ENCODE data around the gene VGLL1.

The VGLL1 gene

GRCh38 chrX:136572030-136572429 is 40.0 kb downstream of the VGLL1 start:
- no peak for FAIRE-seq

GRCh38 chrX:136574548-136574947 is 42.5 kb downstream of the VGLL1 start:
- no peak for FAIRE-seq

GRCh38 chrX:136577552-136577951 is 45.5 kb downstream of the VGLL1 start:
- no peak for FAIRE-seq

- no peak for FAIRE-seq
Measured at GRCh38 chrX:136580316-136580715, 48.3 kb downstream of the VGLL1 start.

- FAIRE-seq, result no peak
Measured at GRCh38 chrX:136582624-136583023, 50.6 kb downstream of the VGLL1 start.

- FAIRE-seq, result no peak
Measured at GRCh38 chrX:136584545-136584944, 52.5 kb downstream of the VGLL1 start.

GRCh38 chrX:136585262-136585661 is 53.2 kb downstream of the VGLL1 start:
- FAIRE-seq, result no peak

- no peak for FAIRE-seq
Measured at GRCh38 chrX:136585960-136586359, 53.9 kb downstream of the VGLL1 start.

- no peak for FAIRE-seq
Measured at GRCh38 chrX:136586386-136586785, 54.4 kb downstream of the VGLL1 start.

- FAIRE-seq, result no peak
Measured at GRCh38 chrX:136587532-136587931, 55.5 kb downstream of the VGLL1 start.

- no peak for FAIRE-seq
Measured at GRCh38 chrX:136588036-136588435, 56.0 kb downstream of the VGLL1 start.

- no peak for FAIRE-seq
Measured at GRCh38 chrX:136589966-136590365, 58.0 kb downstream of the VGLL1 start.

- FAIRE-seq, result no peak
Measured at GRCh38 chrX:136597356-136597755, 65.3 kb downstream of the VGLL1 start.

GRCh38 chrX:136597954-136598353 is 65.9 kb downstream of the VGLL1 start:
- FAIRE-seq, result no peak

- no peak for FAIRE-seq
Measured at GRCh38 chrX:136598631-136599030, 66.6 kb downstream of the VGLL1 start.

GRCh38 chrX:136600059-136600458 is 68.0 kb downstream of the VGLL1 start:
- no peak for FAIRE-seq

Measured in G401.6 (cell line).